Keratinocyte (primary cell): ENCODE results near the gene MRC2. TPM values are rescaled to one million over a fixed set of nuclear protein-coding genes. Genes with fewer than 3 reads are reported as not detected.

Source experiments
- DNase-seq: peaks from one replicate; pipeline ENCODE4 v3.0.0-alpha.2; 2011; ENCODE audit warnings: low read depth, missing footprints, low spot score
- FAIRE-seq: peaks from 2 replicates; lab custom pipeline; 2011; peaks lifted over from hg19 to GRCh38; lab: Jason Lieb, UNC
- H2AFZ ChIP-seq: 2 replicates; pipeline ENCODE4 v1.6.0; 2012; ENCODE audit warnings: low read length, control low read depth, inconsistent platforms; ENCODE audit not compliant: control insufficient read depth
- H3K27ac ChIP-seq: 2 replicates; pipeline ENCODE4 v1.5.1; 2011; ENCODE audit warnings: low read length; ENCODE audit not compliant: control insufficient read depth, insufficient read depth
- H3K27me3 ChIP-seq: 3 replicates; pipeline ENCODE4 v1.6.0; 2011; ENCODE audit warnings: low read length; ENCODE audit not compliant: control insufficient read depth, insufficient read depth; ENCODE audit errors: extremely low read depth
- H3K36me3 ChIP-seq, 2 experiments: 2 replicates in 1 of 2; 3 replicates in 1 of 2; pipeline ENCODE4 v1.5.1; 2011; ENCODE audit warnings: low read length in 2 of 2, mild to moderate bottlenecking in 1 of 2; ENCODE audit not compliant: control insufficient read depth in 2 of 2, insufficient read depth in 2 of 2; ENCODE audit errors: extremely low read depth in 1 of 2
- H3K4me1 ChIP-seq: 3 replicates; pipeline ENCODE4 v1.5.1; 2011; ENCODE audit warnings: low read length; ENCODE audit not compliant: control insufficient read depth, insufficient read depth; ENCODE audit errors: extremely low read depth
- H3K4me2 ChIP-seq: 3 replicates; pipeline ENCODE4 v1.6.0; 2011; ENCODE audit warnings: low read depth, low read length; ENCODE audit not compliant: control insufficient read depth, insufficient read depth; ENCODE audit errors: extremely low read depth
- H3K4me3 ChIP-seq, 3 experiments: fragments of 200-600 bp in 1 of 3; sonication (generic) in 1 of 3; 2 replicates in 2 of 3; 3 replicates in 1 of 3; pipeline ENCODE4 v1.5.1; 2011 to 2016; ENCODE audit warnings: low read length in 3 of 3, mild to moderate bottlenecking in 3 of 3, control low read depth in 2 of 3, inconsistent platforms in 1 of 3, low read depth in 1 of 3, mixed read lengths in 1 of 3, mixed run types in 1 of 3, moderate library complexity in 1 of 3; ENCODE audit not compliant: control insufficient read depth in 2 of 3, insufficient read depth in 2 of 3; ENCODE audit errors: extremely low read depth in 1 of 3
- H3K79me2 ChIP-seq: 2 replicates; pipeline ENCODE4 v1.6.0; 2012; ENCODE audit warnings: low read length; ENCODE audit not compliant: control insufficient read depth, insufficient read depth
- H3K9ac ChIP-seq: 3 replicates; pipeline ENCODE4 v1.6.0; 2011; ENCODE audit warnings: low read length; ENCODE audit not compliant: control insufficient read depth, insufficient read depth; ENCODE audit errors: extremely low read depth
- H3K9me1 ChIP-seq: 3 replicates; pipeline ENCODE4 v1.6.0; 2011; ENCODE audit warnings: low read length; ENCODE audit not compliant: control insufficient read depth, insufficient read depth; ENCODE audit errors: extremely low read depth
- H3K9me3 ChIP-seq: 2 replicates; pipeline ENCODE4 v1.5.1; 2012; ENCODE audit warnings: low read depth, low read length; ENCODE audit not compliant: control insufficient read depth
- H4K20me1 ChIP-seq: 3 replicates; pipeline ENCODE4 v1.6.0; 2011; ENCODE audit warnings: low read length; ENCODE audit not compliant: control insufficient read depth, insufficient read depth; ENCODE audit errors: extremely low read depth
- CTCF ChIP-seq, 3 experiments: IDR thresholded peaks in 1 of 3; conservative IDR thresholded peaks in 1 of 3; optimal IDR thresholded peaks in 1 of 3; 2 replicates in 2 of 3; 3 replicates in 1 of 3; pipeline versions ENCODE3 to v1.5.1; 2011; ENCODE audit warnings: low read length in 3 of 3, mild to moderate bottlenecking in 3 of 3, moderate library complexity in 2 of 3, control low read depth in 1 of 3, inconsistent platforms in 1 of 3; ENCODE audit not compliant: insufficient read depth in 2 of 3; ENCODE audit errors: extremely low read depth in 1 of 3
- EZH2 ChIP-seq: IDR thresholded peaks from one replicate; pipeline ENCODE4 v1.6.1; 2012; ENCODE audit warnings: inconsistent platforms, mild to moderate bottlenecking, low read length, moderate library complexity
- dilution Hi-C: fragments of 300-500 bp; cut with MboI; formaldehyde crosslinking; loops from one replicate; pipeline ENCODE4 v1.7.0; 2020; ENCODE audit warnings: low sequenced_read_pairs; ENCODE audit not compliant: extremely low pct_ligation_motif_present
- polyA plus RNA-seq, 5 experiments: library from polyadenylated mRNA; depleted of rRNA in 3 of 5; stranded (reverse) in 3 of 5; stranded (forward) in 1 of 5; unstranded in 1 of 5; fragments of >200 nt; gene quantifications; 1 replicate in 1 of 5; 2 replicates in 3 of 5; 3 replicates in 1 of 5; pipeline versions ENCODE4 v1.2.1 to v1.2.3, GENCODE V29; 2011 to 2012; ENCODE audit warnings: missing spikeins in 2 of 5, low read depth in 1 of 5, low replicate concordance in 1 of 5

MRC2 gene
- polyA plus RNA-seq, 1 donor (not counting 4 experiments of a cell fraction or from before 2014, with no cell fraction given): 14.0 TPM

- dilution Hi-C loops: no loop called here
Observed at GRCh38 chr17:62616993-62617893, 10.2 kb upstream of the MRC2 start.

GRCh38 chr17:62617894-62618472 lies 9.5 kb upstream of the MRC2 start:
- FAIRE-seq: no peak
- dilution Hi-C loops: no loop called here
- no peak overlapping the region for H2AFZ ChIP-seq

More at GRCh38 chr17:62616993-62617893, 10.2 kb upstream of the MRC2 start:
- DNase-seq: no peak
- Histone ChIP-seq H3K36me3 (peaks cover 0 to 12% of the 10 kb centered on the region in 2 experiments), H3K4me2 (no peak overlapping the region), H3K4me3 (no peak overlapping the region), H3K9me1 (no peaks in the 10 kb centered on the region), H2AFZ (no peak overlapping the region), H4K20me1 (no peaks in the 10 kb centered on the region), H3K27me3 (no peaks in the 10 kb centered on the region), H3K9me3 (no peaks in the 10 kb centered on the region), H3K4me1 (peaks cover 7% of the 10 kb centered on the region), H3K79me2 (no peaks in the 10 kb centered on the region), H3K9ac (no peak overlapping the region), H3K27ac (no peak overlapping the region)
- FAIRE-seq: no peak
- no peak for TF ChIP-seq EZH2
- no peak for TF ChIP-seq CTCF (optimal IDR thresholded peaks at IDR 0.05 in 1 of 3, IDR thresholded peaks at IDR 0.05 in 1 of 3, conservative IDR thresholded peaks at IDR 0.05 in 1 of 3; ENCODE audit: extremely low read depth in 1 of 3, insufficient read depth in 2 of 3, low read length in 3 of 3)

More at GRCh38 chr17:62617894-62618472, 9.5 kb upstream of the MRC2 start:
- H3K79me2 ChIP-seq: no peaks in the 10 kb centered on the region
- TF ChIP-seq EZH2 (no peak), CTCF (optimal IDR thresholded peaks at IDR 0.05 in 1 of 3, IDR thresholded peaks at IDR 0.05 in 1 of 3, conservative IDR thresholded peaks at IDR 0.05 in 1 of 3; ENCODE audit: extremely low read depth in 1 of 3, insufficient read depth in 2 of 3, low read length in 3 of 3) (no peak)
- H3K27ac ChIP-seq: no peak overlapping the region
- no peaks in the 10 kb centered on the region for H4K20me1 ChIP-seq
- H3K4me1 ChIP-seq: peaks cover 7% of the 10 kb centered on the region
- no peak overlapping the region for H3K9ac ChIP-seq
- no peak overlapping the region for H3K4me3 ChIP-seq
- H3K36me3 ChIP-seq: peaks cover 0 to 11% of the 10 kb centered on the region in 2 experiments
- no peaks in the 10 kb centered on the region for H3K9me1 ChIP-seq
- DNase-seq: no peak
- no peak overlapping the region for H3K4me2 ChIP-seq
- no peaks in the 10 kb centered on the region for H3K27me3 ChIP-seq
- H3K9me3 ChIP-seq: no peaks in the 10 kb centered on the region
